DMS53 (cell line): ENCODE measurements around the gene IMPACT.
A peak's percentile ranks its signal among the peaks of the same experiment; 100 is the strongest.

Source experiments
- DNase-seq: peaks from one replicate; lab custom pipeline; 2025; lab: John Stamatoyannopoulos, UW

Gene IMPACT

DNA sequence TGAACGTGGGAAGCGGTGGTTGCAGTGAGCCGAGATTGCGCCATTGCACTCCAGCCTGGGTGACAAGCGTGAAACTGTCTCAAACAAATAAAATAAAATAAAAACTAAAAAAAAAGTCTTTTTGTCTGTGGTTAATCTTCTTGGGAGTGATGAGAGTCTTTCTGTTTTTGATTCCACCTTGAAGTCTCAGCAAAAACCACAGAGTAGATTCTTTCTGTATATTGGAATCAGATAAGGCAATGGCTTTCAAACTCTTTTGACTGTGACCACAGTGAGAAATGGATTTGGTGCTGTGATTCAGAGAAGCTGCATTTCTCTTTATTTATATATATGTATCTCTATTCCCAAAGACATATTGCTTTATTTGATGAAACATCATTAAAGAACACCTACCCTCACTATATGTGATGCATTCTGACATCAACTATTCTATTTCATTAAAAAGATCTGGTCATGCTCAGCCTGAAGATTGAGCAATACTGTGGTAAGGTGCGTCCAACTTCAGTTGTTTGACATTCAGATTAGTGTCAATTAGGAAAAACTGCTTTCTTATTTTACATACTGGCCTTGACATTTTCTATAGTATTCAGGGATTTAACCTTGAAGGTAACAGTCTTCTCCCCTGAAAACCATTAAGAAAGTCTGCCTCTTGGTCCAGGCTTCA lies 49.6 kb downstream of the IMPACT start:
- DNase-seq: no peak

- DNase-seq: no peak
Observed at GRCh38 chr18:24479371-24479770, 52.9 kb downstream of the IMPACT start.

- DNase-seq: no peak
Observed at GRCh38 chr18:24482821-24483220, 56.4 kb downstream of the IMPACT start.

- DNase-seq: no peak
Observed at GRCh38 chr18:24485681-24486080, 59.2 kb downstream of the IMPACT start.

DNA sequence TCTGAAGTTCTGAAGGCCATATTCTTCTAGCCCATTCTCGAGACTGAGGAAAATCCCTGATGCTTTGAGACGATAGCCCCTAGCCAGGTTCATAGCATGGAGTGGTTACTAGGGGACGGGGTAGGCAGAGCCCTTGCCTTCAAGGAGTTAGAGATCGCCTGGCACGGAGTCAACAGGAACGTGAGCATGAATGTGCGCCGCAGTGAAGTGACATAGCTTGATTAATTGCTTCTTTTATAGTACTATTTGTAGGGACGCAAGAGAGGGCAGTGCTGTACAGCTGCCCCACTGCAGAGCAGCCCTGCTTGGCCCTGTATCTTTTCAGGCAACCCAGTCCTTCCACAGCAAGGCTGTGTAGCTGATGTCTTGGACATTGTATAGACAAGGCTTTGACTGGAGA lies 60.2 kb downstream of the IMPACT start:
- no peak for DNase-seq

- DNase-seq: peak; percentile 61
Observed at GRCh38 chr18:24488824-24489493, 62.5 kb downstream of the IMPACT start.

DNA sequence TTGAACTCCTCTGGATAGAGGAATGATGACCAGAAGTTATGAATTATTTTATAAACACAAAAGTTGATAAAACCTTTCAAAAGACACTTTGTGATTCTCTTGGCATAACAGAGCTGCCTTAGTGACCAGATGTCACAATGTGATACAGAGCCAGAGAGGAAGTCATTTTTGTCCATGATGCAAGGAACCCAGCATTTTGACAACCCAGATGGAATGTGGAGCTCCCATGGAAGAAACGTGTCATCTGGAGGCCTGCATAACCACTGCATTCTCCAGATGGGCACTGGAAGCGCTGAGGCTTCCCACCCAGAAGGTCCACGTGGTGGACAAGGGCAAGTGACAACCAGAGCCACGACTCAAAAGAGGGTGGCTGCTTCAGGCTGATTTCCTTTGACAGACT lies 64.1 kb downstream of the IMPACT start:
- DNase-seq: no peak

DNA sequence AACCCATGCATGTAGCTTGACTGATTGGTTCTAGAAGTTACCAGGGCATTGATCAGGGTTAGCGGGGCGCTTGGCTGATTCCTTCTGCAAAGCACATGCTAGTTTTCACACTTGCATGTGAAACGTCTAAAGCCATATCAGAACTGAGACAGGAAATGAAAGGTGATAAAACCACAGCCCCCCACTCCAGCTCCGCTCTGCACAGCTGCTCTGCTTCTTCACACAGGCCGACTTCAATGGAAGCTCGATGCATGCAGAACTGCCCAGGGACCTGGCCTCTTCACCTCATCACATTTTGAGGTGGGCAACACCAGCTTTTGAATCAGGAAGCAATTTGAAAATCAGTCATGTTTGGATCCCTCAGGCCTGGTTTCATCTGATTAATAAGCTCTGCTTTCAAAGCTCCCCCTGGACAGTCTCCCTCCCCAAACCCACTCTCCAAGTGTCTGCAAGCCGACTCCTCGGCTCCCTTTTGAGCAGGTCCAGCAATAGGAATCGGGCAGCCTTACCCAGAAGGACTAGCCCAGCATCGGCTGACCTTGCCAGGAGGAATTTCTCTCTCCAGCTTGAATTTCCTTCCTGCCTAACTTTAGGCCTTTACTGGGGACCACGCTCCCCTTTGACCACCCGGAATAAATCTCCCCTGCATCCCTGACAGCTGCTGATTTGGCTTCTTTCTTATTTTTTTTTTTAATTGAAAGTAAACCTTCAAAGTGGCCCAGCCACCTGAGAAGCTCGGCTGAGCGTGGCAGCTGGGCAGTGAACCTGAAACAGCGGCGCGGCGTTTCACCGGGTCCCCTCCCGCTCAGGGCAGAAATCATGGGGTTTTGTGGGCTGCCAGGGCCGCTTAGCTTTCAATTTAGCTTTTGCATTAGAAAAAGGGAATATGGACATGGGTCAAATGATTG lies 65.7 kb downstream of the IMPACT start:
- peak; percentile 46 for DNase-seq

DNA sequence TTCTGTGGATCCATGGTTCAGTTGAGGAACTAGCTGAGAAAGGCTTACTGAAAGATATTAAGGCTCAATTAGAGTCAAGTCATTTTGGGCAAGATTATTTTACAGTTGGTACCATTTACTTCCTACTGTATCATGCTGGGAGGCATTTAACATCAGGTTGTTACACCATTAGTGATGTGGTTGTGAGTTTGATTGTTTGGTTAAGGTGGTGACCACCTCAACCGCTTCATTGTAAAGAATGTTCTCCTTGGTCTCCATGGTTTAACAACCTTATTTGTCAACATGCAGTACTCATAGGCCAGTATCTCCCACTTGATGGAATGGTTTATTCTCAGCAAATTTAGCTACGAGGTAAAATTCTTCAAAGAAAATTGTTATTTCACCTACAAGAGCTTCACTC lies 68.1 kb downstream of the IMPACT start:
- no peak for DNase-seq

DNA sequence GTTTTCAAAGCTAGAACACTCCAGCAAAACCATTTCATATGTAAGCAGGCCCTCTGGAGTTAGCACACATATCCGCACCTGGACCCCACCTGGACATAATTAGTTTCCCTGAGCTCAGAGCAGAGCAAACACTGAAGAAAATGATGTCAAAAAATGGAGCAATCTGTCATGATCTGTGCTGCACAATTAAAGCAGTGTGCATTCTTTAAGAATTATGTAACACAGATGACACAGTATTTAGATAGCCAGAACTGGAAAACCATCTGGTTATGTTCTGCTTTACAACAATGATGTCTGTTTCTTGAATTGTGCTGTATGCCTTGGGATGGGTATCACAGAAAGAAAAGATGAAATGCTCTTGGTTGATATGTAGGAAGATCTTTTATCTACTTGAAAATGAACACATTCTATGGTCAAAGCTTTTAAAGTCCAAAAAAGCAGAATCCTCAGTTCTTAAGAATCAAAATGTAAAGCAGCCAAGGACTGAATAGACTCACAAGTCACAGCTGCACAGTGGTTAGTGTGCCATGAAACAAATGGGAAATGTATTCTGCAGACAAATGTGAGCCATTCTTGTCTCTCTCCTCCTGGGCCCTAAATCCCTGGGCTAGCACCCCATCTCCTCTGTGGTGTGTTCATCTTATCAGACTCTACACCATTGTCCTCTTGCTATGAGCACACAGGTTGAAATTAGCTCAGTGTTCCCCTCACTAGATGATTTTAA lies 70.7 kb downstream of the IMPACT start:
- DNase-seq: no peak

DNA sequence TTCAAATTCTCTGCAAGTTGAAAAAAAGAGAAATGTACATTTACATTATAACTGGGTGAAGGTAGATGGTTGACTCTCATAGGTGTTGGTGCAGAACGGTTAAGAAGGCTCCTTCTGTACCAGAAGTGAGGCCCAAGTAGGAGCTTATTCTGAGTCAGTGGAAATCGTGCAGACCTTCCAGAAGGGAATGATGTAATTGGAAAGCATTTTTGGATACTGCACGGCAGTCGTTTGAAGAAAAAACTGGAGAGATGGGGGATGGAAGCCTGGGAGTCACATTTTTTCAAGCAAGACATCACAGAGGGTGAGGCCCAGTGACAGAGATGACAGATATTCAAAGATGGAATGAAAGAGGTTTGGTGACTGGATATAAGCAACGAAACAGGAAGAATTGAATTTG lies 73.3 kb downstream of the IMPACT start:
- DNase-seq: no peak

GRCh38 chr18:24500217-24500616 lies 73.7 kb downstream of the IMPACT start:
- no peak for DNase-seq

- no peak for DNase-seq
Observed at GRCh38 chr18:24500766-24501165, 74.3 kb downstream of the IMPACT start.

DNA sequence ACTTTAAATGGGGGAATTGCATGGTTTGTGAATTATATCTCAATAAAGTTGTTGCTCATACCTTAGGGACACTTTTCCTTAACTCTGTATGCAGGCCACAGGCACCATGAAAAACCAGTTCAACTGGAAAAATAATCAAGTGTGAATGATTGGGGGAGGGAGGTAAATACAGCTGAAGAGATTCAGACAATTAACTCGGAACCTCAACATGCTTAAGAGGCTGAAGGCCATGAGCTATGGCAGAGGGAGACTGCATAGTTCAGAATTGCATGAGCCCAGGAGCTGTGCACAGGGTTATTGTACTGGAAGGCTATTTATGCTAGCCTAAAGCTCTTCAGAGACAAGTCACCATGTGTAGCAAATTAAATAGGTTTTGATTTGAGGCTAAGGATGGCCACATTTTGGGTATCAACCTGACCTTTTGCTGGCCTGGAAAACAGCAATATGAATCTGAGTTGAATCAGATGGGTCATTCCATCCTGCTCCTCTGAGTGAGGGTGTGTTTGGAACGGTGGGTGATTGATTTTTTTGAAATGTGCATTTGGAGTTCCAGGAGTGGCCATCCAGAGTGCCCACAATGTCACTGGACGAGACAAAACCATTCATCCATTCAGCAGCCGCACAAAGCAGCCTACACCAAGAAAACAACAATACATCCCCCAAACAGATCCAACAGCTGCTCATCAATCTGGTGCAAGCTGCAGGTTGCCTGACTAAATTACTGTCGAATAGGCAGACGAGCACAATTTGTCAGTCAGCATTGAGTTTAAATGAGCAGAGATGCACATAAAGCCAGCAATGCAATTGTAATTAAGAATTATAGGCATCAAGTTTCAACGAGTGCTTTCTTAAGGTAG lies 76.4 kb downstream of the IMPACT start:
- DNase-seq: peak; percentile 87
